Measurements from ENCODE around the gene AMMECR1L. TPM values are rescaled to one million over a fixed set of nuclear protein-coding genes. Genes with fewer than 3 reads are reported as not detected.
A peak's percentile ranks its signal among the peaks of the same experiment; 100 is the strongest.

Gene AMMECR1L
- total RNA-seq, 1 experiment from 2014 or later: 26.0 TPM

DNA sequence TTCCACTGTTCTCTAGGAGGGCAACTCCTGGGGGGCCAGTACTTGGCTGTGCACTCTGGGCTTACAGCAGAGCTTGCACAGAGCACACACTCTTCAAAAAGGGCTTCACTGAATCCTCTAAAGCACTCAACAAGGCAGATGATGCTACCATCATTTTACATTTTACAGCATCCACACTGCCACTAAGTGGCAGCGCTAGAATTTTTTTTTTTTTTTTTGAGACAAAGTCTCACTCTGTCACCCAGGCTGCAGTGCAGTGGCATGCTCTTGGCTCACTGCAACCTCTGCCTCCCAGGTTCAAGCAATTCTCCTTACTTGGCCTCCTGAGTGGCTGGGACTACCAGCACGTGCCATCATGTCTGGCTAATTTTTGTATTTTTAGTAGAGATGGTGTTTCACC, 8.6 kb downstream of the AMMECR1L start:
- H3K4me3 ChIP-seq (ENCODE audit: low read depth, low read length, poor library complexity, severe bottlenecking): no peak overlapping the region
- intact Hi-C loops (cut with micrococcal nuclease; ENCODE audit: unreplicated experiment): no loop called here
- CTCF ChIA-PET: interaction anchor here (0.7 kb wide), 1 partner anchor 232 kb away, joined by 4 read pairs; no protein-coding TSS in a partner anchor
- H3K27ac ChIP-seq (ENCODE audit: low read depth, low read length, poor library complexity, severe bottlenecking): no peak overlapping the region
- no TSS peak for BruUV-seq (replicated peaks)
- POLR2A ChIA-PET (ENCODE audit: low non-redundant PET): interaction anchor here (0.7 kb wide), 1 partner anchor 20 kb away, joined by 5 read pairs; no protein-coding TSS in a partner anchor
- no peaks in the 10 kb centered on the region for H3K9me3 ChIP-seq (ENCODE audit: low read depth, low read length, poor library complexity, severe bottlenecking)
- H3K4me1 ChIP-seq (ENCODE audit: insufficient read depth, low read length, poor library complexity, severe bottlenecking): no peaks in the 10 kb centered on the region
- H3K27me3 ChIP-seq (replicated peaks; ENCODE audit: insufficient read depth, low read depth, low read length, poor library complexity): no peaks in the 10 kb centered on the region
- peaks cover 36% of the 10 kb centered on the region for H3K36me3 ChIP-seq (ENCODE audit: insufficient read depth, low read length, poor library complexity, severe bottlenecking)
- TF ChIP-seq EZH2 (IDR thresholded peaks at IDR 0.05; ENCODE audit: borderline replicate concordance, low read depth, low read length, poor library complexity, severe bottlenecking): no peak
- TF ChIP-seq, protein P1, sequence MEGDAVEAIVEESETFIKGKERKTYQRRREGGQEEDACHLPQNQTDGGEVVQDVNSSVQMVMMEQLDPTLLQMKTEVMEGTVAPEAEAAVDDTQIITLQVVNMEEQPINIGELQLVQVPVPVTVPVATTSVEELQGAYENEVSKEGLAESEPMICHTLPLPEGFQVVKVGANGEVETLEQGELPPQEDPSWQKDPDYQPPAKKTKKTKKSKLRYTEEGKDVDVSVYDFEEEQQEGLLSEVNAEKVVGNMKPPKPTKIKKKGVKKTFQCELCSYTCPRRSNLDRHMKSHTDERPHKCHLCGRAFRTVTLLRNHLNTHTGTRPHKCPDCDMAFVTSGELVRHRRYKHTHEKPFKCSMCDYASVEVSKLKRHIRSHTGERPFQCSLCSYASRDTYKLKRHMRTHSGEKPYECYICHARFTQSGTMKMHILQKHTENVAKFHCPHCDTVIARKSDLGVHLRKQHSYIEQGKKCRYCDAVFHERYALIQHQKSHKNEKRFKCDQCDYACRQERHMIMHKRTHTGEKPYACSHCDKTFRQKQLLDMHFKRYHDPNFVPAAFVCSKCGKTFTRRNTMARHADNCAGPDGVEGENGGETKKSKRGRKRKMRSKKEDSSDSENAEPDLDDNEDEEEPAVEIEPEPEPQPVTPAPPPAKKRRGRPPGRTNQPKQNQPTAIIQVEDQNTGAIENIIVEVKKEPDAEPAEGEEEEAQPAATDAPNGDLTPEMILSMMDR (conservative IDR thresholded peaks at IDR 0.05; ENCODE audit: low read depth, low read length): no peak
- no peak for DNase-seq (ENCODE audit: low spot score)

- Histone ChIP-seq H3K4me1 (ENCODE audit: insufficient read depth, low read length, poor library complexity, severe bottlenecking) (no peaks in the 10 kb centered on the region), H3K4me3 (ENCODE audit: low read depth, low read length, poor library complexity, severe bottlenecking) (no peak overlapping the region), H3K36me3 (ENCODE audit: insufficient read depth, low read length, poor library complexity, severe bottlenecking) (peaks cover 38% of the 10 kb centered on the region), H3K27me3 (replicated peaks; ENCODE audit: insufficient read depth, low read depth, low read length, poor library complexity) (no peaks in the 10 kb centered on the region), H3K9me3 (ENCODE audit: low read depth, low read length, poor library complexity, severe bottlenecking) (no peaks in the 10 kb centered on the region), H3K27ac (ENCODE audit: low read depth, low read length, poor library complexity, severe bottlenecking) (peak overlapping the region; percentile 10)
- POLR2A ChIA-PET (ENCODE audit: low non-redundant PET): no interaction called here
- intact Hi-C loops (cut with micrococcal nuclease; ENCODE audit: unreplicated experiment): no loop called here
- CTCF ChIA-PET: no interaction called here
- no TSS peak for BruUV-seq (replicated peaks)
- DNase-seq (ENCODE audit: low spot score): no peak
- TF ChIP-seq EZH2 (IDR thresholded peaks at IDR 0.05; ENCODE audit: borderline replicate concordance, low read depth, low read length, poor library complexity, severe bottlenecking): no peak
Measured at GRCh38 chr2:127874378-127875269, 11.1 kb downstream of the AMMECR1L start.

- no peak overlapping the region for H3K4me3 ChIP-seq (ENCODE audit: low read depth, low read length, poor library complexity, severe bottlenecking)
- H3K27me3 ChIP-seq (replicated peaks; ENCODE audit: insufficient read depth, low read depth, low read length, poor library complexity): no peaks in the 10 kb centered on the region
- ChIA-PET POLR2A (ENCODE audit: low non-redundant PET) (no interaction called here), CTCF (no interaction called here)
- no peaks in the 10 kb centered on the region for H3K9me3 ChIP-seq (ENCODE audit: low read depth, low read length, poor library complexity, severe bottlenecking)
- intact Hi-C loops (cut with micrococcal nuclease; ENCODE audit: unreplicated experiment): no loop called here
- H3K36me3 ChIP-seq (ENCODE audit: insufficient read depth, low read length, poor library complexity, severe bottlenecking): peaks cover 46% of the 10 kb centered on the region
- H3K27ac ChIP-seq (ENCODE audit: low read depth, low read length, poor library complexity, severe bottlenecking): no peak overlapping the region
- no peaks in the 10 kb centered on the region for H3K4me1 ChIP-seq (ENCODE audit: insufficient read depth, low read length, poor library complexity, severe bottlenecking)
- TF ChIP-seq, protein P1 (conservative IDR thresholded peaks at IDR 0.05; ENCODE audit: low read depth, low read length): no peak
- no peak for TF ChIP-seq EZH2 (IDR thresholded peaks at IDR 0.05; ENCODE audit: borderline replicate concordance, low read depth, low read length, poor library complexity, severe bottlenecking)
- DNase-seq (ENCODE audit: low spot score): no peak
- BruUV-seq (replicated peaks): no TSS peak
Measured at GRCh38 chr2:127873707-127874303, 12.0 kb downstream of the AMMECR1L start.
